Caki2 (cell line): Measurements from ENCODE around the gene CXCL17. TPM values are rescaled to one million over a fixed set of nuclear protein-coding genes. Genes with fewer than 3 reads are reported as not detected.

Experiments
- DNase-seq: peaks from one replicate; pipeline ENCODE4 v3.0.0-alpha.2; 2015; ENCODE audit warnings: low read depth
- in situ Hi-C: cut with HindIII; loops from 2 replicates; pipeline ENCODE4 v1.10.0; 2016; ENCODE audit warnings: low sequenced_read_pairs, low pct_unique_long_range_greater_than_20kb, mixed read lengths
- total RNA-seq: library from RNA; depleted of rRNA; stranded (reverse); fragments of >200 nt; shearing (Covaris generic); gene quantifications from 2 replicates; pipeline ENCODE4 v1.2.3, GENCODE V29; 2014; ENCODE audit warnings: low replicate concordance

Gene CXCL17
- total RNA-seq, 1 experiment from 2014 or later, result not detected

DNA sequence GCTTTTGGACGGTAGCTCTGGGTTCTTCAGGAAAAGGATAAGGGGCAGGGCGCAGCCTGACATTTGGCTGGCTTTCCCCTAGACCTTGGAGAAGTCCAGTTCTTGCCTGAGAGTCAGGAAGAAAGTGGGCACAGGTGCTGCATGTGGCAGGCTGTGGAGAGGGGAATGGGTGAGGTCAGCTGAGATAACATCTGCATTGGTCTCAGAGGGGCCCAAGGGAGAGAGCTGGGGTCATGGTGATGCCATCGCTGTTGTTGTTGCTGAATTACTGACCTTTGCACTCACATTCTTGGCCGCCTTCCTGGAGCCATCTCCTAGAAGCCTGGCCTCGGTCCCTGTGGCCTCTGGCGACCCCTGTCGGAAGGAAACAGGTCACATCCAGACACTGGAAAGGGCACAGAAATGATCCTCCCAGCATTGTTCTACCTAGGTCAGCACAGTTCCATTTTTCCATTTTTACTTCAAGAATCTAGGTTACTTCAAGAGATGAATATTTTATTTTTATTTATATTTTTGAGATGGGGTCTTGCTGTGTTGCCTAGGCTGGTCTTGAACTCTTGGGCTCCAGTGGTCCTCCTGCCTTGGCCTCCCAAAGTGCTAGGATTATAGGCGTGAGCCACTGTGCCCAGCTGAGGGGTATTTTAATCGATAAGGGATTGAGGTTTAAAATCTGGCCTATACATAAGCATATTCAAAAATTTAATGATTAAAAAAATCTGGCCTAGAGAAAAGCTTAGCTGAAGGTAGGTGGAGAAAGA is 9.1 kb downstream of the CXCL17 start:
- DNase-seq, result peak; percentile 68
- in situ Hi-C loops, result loop anchor here (25.0 kb wide), 1 partner anchor 321 kb away; no protein-coding TSS in a partner anchor

DNA sequence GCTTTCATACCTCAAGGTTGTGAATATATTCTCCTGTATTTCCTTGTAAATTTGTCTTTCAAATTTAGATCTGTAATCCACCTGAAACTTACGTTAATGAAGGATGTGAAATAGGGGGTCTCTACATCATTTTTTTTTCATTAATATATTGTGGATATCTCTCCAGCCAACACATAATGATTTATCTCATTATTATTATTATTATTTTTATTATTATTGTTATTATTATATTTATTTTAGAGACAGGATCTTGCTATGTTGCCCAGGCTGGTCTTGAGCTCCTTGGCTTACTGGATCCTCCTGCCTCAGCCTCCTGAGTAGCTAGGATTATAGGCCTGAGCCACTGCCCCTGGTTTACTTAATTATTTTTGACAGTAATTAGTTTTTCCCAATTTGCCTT is 11.3 kb downstream of the CXCL17 start:
- no peak for DNase-seq
- in situ Hi-C loops, result loop anchor here (25.0 kb wide), 1 partner anchor 319 kb away; no protein-coding TSS in a partner anchor

DNA sequence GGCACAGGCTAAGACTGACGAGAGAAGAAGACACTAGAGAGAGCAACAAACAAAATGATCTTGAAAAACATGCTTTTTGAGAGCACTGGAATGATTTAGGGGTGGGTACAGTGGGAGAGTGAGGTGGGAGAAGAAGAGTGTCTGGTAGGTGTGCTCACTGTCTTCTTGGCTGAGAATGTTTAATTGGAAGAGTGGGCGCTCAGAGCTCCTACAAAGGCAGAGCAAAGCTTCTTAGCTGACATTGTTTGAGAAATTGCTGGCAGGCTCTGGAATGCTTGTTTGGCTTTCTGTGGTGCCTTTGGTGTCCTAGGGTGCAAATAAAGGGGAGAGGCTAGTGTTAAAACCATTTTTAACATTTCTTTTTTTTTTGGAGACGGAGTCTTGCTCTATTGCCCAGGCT is 14.1 kb downstream of the CXCL17 start:
- DNase-seq, result no peak
- in situ Hi-C loops, result loop anchor here (25.0 kb wide), 1 partner anchor 316 kb away; no protein-coding TSS in a partner anchor

DNA sequence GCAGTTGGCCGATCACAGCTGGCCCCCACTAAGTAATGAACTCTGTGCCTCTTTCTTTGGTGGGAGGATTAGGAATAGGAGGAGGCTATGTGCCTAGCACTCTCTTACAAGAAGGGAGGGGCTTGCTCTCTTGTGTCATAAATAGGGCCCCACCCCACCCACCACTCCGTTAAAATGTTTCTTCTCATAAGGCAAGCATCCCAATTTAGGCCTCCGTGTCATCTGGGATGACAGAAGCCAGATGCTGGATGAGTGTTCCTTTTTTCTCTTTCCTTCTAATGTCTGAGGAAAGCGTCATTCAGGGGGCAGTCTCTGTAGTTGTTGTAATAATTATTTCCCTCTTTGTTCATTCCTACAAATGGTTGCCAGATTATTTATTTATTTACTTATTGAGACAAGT is 15.4 kb downstream of the CXCL17 start, which contains the start of gene LIPE:
Gene LIPE, minus strand, starts transcription at position 76 of the 400 bp plus-strand sequence. CDS start 239 bp downstream, outside the sequence.
- in situ Hi-C loops, result loop anchor here (25.0 kb wide), 1 partner anchor 315 kb away; no protein-coding TSS in a partner anchor

DNA sequence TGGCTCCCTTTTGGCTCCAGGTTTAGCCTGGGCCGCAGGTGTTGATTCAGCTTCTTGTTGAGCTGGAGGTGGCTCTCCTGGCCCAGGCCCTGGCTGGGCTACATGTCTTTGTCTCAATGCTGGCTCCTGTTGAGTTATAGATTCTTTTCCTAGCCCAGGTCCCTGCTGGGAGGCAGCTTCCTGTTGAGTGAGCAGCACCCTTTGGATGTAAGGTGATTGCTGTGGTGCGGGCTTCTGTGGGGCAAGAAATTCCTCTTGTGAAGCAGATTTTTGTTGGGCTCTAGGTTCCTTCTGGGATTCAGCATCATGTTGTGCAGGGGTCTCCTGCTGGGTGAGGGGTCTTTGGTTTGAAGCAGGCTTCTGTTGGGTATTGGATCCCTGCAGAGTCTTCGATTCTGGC is 16.1 kb downstream of the CXCL17 start:
- in situ Hi-C loops, result loop anchor here (25.0 kb wide), 1 partner anchor 314 kb away; no protein-coding TSS in a partner anchor

More for the DNA sequence above, 15.4 kb downstream of the CXCL17 start, which contains the start of gene LIPE:
- DNase-seq, result no peak

DNA sequence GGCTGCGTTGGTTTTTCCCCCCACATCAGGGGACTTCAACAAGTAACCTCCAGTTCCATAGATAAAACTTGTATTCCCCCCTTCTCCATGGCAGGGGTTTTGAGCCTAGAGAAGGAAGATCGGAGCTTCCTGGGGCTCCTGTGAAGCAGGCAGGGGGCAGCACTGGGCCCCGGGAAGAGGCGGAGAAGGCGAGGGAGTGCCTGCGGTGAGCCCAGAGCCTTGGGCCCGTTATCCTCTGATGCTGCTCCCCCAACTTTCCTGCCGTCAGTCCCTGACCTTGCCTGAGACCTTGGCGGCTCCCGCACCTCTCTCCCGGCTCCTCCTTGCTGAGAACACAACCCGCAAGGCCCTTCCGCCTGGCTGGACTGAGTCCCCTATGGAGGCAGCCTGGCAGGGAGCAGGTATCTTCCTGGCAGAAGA is 18.0 kb downstream of the CXCL17 start:
- in situ Hi-C loops, result loop anchor here (25.0 kb wide), 1 partner anchor 312 kb away; no protein-coding TSS in a partner anchor
- no peak for DNase-seq

More for the DNA sequence above, 16.1 kb downstream of the CXCL17 start:
- DNase-seq, result no peak

DNA sequence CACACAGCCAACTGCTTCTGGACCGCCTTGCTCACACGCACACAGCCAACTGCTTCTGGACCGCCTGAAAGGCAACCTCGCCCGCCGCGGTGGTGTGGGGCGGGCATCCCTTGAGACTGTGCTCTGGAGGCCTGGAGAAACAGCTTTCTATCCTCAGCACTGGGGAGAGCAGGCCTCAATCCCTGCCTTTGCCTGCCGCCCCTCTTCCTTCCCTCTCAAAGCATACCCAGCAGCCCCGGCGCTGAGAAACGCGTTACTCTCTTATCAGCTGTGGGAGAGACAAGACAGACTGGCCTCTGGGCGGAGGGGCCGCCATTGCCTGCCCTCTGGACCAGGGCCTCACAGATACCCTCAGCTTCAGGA is 18.4 kb downstream of the CXCL17 start:
- in situ Hi-C loops, result no loop called here
- DNase-seq, result no peak

DNA sequence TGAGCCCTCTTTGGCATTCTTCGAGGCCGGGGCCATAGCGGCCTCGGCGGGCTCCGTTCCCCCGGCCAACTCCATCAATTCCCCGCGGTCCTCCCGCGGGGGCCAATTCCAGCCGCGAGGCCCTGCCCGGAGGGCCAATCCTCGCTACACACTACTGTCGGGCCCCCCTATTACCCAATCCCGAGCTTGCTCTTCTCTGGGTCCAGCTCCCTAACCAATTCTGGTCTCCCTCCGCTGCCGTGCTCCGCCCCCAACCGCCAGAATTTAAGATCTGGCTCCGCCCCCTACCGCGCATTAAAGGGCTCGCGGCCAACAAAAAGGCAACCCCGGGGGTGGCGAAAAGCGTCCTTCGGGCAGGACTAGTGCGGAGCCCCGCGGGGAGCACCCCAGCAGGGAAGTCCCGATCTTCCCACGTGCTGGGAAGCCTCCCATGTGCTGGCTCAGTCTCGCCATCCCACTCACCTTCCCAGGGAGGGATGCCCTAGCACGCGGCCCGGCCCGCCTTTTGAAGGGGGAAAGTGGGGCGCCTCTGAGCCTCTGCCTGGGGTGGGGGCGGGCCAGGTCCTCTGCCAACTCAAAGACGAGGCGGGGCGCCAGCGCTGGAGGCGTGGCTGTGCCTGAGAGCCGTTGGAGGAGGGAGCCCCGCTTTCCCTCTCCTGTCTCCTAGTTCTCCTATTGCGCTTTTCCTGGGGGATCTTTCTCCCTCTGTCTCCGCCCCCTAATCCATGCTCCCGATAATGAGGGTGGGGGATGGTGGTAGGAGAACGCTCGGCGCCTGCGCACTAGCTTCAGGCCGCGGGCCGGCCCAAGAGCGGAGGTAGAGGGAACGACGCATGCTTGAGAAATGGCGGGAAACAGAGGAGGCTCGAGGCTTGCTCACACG is 19.0 kb downstream of the CXCL17 start:
- in situ Hi-C loops, result no loop called here
- peak; percentile 83 for DNase-seq

DNA sequence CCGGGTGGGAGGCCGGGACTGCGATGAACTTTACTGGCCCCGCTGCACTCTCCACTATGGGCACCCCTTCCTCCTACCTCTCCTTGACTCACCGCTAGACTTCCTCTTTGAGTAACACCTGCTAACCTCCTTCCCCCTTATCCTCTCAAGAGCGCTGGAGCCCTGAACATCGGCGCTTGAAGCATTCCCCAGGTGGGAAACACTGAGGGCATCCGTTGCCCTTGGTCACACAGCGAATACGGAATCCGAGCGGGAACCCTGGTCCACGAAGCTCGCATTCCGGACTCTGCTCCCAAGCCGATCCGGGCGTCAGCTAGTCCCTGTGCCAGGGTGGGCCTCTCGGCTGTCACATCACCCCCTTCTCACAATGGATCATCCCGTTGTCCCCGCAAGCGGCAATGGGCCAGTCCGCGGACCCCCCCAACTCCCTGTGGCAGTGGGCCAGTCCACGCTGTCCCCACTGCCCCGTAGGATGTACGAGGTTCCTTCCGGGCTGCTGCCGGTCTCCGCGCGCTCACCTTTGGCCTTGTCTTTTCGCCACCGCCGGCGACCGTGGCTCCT is 19.8 kb downstream of the CXCL17 start:
- DNase-seq, result no peak
- in situ Hi-C loops, result no loop called here

DNA sequence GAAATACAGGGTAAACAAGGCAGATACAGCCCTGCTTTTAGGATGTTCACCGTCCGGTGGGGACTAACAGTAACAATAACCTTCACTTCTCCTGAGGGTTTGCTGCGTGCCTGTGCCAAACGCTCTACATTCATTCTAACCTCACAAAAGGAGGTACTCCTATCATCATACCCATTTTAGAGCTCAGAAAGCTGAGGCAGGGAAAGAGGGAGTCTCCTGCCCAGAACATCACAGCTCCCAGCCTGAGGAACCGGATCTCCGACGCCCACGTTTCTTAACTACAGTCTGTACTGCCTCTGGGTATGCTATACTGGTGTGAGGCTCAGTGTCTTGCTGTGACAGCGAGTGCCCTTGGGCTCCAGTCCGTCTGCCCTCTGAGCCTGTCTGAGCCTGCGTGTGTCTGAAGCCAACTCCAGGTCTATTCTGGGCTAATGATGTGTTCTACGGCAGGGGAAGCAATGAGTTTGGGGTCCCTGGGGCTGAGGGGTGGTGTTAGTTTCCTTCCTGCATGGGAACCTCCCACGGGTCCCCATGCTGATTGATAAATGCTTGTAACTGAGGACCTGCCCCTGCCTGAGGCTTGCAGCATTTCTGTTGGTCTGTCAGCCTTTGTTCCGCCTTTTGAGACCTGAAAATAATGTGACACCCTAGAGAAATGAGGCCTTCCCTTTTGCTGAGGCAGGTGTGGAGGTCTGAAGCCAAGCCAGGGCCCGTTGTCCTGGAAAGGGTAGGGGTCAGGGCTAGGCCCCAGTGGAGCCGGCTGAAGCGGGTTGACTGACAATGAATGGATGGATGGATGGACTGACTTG is 20.4 kb downstream of the CXCL17 start:
- no peak for DNase-seq
- in situ Hi-C loops, result no loop called here

DNA sequence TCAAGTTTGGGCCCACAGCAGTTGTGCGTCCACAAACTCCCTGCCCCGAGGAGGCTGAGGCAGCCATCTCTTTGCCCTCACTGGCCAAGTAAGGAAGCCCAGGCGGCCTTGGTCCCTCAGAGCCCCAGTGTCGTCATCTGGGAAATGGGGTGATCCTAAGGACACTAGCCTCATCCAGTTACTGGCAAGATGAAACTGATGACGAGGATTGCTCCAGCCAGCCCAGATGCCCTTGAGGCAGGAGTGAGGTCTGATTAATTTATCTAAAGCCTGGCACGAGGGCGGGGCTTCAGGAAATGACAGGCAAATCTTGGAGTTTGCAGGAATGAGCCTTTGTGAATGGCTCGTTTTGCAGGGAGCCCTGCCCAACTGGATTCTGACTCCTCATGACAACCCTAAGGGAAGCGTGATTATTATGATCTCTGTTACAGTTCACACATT is 21.1 kb downstream of the CXCL17 start:
- DNase-seq, result peak; percentile 51
- in situ Hi-C loops, result no loop called here

DNA sequence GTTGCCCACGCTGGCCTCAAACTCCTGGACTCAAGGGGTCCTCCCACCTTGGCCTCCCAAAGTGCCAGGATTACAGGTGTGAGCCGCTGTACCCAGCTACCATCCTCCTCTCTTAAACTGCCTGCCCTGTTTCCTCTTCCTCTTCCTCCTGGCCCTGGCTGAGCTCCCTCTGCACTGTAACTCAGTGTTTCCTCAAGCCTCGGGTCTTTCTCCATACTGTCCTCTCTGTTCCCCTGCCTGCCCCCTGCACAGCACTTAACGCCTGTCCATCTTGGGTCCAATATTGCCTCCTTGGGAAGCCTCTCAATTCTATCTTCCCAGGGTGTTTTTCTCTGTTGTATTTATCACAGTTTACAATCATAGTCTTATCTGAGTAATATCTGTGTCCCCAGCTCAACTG is 21.6 kb downstream of the CXCL17 start:
- in situ Hi-C loops, result no loop called here
- no peak for DNase-seq

DNA sequence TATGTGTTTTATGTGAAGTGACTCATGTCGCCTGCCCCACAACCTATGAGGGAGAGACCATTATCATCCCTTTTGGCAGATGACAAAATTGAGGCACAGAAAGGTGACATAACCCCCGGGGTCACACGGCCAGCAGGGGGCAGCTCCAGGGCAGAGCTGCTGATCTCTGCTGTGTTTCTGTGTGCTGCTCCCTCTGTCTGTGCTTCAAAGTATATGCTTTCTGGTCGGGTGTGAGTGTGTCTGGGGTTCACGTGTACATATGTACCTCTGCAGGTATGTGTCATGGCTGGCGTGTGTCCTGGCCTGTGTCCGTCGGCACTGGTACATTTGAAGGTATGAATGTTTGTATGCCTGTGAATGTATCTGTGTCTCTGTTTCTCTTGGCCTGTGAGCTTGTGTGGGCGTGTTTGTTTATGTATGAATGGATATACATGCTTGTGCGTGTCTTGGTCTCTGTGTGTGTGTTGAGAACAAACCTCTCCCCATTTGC is 22.6 kb downstream of the CXCL17 start:
- DNase-seq, result peak; percentile 42
- in situ Hi-C loops, result no loop called here

DNA sequence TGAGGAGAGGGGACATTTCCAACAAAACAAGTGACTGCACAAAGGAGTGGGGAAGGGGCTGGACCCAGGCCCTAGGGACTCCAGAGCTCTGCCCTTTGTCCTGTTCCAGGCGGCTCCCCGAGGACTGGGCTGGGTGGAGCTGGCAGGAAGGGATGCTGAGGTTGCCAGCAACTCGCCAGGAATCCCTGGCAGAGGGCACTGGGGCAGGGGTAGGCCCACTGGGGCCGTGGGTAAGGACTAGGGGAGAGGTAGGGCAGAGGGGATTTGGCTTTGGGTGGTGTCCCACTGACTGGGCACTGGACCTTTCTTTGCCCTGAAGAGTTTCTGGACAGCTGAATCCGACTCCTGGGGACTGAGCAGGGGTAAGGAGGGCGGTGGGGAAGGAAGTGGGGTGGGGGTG is 23.4 kb downstream of the CXCL17 start:
- in situ Hi-C loops, result no loop called here
- DNase-seq, result no peak

DNA sequence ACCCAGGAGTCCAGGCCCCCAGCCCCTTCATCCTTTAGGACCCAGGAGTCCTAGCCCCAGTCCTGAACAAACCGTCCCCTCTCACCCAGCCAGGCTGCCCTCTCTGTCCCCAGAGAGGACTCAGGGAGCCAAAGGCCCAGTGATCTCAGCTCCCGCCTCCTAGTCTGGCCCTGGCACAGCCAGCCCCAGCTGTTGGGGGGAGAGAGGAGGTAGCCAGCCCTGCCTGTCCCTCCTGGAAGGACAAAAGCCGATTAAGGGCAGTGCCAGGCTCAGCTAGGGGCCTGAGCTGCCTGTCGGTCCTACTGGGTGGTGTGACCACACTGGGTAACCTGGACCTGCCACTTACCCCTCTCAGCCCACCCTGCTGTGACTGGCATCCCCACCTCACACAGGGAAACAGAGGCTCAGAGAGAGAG is 30.1 kb downstream of the CXCL17 start:
- DNase-seq, result no peak
- in situ Hi-C loops, result no loop called here

DNA sequence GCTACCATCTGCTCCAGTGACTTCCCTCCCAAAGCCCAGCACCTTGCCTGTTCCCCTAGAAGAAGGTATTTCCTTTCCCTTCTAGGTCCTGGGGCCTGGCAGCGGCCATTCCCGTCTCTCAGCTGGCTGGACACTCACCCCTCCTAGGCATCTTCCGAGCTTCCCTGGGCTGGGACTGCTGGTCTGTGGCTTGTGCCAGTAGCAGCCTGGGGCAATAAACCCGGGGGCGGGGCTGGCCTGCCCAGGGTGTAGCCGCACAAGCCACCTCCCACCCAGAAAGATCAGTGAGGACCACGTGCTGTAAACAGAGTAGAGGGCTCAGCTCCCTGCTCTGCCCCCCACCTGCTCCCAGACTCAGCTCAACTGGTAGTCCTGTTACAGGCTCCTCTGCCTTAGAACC is 30.5 kb downstream of the CXCL17 start:
- in situ Hi-C loops, result no loop called here
- DNase-seq, result no peak

DNA sequence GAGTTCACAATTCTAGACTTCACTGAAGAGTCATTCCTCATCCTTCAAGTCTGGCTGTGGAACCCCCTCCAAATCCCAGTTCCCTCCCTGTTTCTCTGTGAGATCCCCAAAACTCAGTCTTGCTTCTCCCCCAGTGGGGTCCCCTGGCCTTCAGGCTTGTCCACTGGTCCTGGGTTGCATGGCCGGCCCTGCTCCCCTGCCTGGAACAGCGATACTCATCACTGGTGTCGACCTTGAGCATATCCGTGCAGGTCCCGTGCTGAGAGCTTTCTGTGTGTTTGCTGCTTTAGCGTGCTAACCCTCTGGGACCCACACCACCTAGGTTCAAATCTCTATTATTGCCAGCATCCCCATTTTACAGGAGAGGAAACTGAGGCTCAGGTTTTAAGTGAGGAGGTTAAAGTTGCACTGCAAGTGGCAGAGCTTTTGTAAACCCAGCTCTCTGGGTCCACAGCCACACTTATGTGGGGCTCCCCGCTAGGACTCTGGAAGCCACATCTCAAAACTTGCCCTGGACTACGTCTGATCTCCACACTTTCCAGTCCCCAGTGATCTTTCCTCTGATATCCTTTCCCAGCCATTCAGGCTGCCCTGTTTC is 31.1 kb downstream of the CXCL17 start:
- in situ Hi-C loops, result no loop called here
- DNase-seq, result no peak
